ENCODE measurements around the gene GPER1.
"Not testable (repeated sequence)": the region's sequence is repeated elsewhere in the genome, so short reads cannot be mapped to it uniquely, and the experiment has no call there.

The GPER1 gene

DNA sequence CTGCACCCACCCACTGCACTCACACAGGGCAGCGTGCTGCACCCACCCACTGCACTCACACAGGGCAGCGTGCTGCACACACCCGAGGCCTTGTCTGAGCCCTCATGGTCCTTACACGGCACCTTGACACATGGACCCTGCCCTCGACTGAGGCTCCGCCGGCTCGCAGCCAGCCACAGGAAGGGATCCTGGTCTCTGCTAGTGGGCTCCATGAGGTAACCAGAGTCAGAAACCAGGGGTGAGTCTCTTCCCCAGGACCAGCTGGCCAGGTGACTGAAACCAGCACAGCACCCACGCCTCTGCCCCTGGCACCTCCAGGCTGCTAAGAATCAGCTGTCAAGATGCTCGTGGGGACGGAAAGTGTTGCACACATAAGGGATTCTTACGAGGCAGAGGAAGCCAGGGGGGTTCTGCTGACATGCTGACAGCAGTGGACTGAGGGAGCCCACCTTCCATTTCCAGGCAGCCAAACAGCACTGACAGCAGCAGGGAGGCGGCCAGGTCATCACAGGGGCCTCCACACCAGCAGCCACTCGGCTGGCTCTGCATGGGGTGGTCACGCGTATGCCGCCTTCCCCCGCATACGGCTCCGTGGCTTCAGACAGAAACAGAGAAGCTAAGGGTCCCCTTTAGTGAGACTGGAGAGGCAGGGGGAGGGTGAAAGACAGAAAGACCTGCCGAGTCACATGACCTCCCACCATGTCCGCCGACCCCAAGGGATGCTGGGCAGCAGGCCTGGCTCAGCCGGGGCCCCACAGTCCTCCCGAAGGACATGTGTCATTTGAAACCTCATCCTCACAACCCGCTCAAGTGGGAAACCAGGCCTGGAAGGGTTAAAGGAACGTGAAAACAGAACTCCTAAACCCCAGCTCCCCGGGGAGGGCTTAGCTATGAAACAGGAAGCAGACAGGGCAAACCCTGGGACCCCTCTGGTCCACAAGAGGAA is 34.2 kb downstream of the GPER1 start:
- no peak for DNase-seq

- no peak for DNase-seq
Observed at GRCh38 chr7:1122832-1123501, 35.1 kb downstream of the GPER1 start.

DNA sequence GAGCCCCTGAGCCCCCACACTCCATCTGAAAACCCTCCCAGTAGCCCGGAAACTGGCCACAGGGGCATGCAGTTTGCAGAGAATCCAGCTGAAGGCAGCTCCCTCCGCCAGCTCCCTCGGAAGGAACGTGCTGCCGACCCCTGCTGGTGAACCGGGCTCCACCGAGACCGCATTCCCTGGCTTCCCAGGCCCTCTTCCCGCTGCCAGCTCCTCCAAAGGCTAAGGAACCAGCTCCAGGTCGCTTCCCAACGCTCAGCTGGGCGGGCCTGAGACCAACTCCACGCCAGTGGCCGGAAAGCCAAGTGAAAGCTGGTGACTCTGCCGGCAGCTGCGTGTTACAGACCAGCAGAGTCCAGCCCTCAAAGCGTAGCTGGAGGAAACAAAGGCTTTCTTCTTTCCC is 35.8 kb downstream of the GPER1 start:
- DNase-seq, result no peak

DNA sequence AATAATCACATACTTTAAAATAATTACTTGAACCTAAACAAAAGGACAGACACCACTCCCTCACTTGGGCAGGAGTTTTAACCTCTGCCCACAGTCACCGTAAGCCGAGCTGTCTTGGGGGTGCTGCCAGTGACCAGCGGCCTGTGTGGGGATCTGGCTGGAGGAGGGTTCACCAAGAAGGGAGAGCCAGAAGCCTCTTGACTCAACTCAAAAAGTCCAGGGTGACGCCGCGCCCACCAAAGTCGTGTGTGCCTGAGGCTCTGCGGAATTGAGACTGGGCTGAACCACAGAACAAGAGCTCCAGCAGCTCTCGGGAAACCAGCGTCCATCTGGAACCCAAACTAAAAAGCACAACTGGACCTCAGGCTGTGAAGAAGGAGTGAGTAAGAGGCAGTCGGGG is 36.3 kb downstream of the GPER1 start:
- no peak for DNase-seq

DNA sequence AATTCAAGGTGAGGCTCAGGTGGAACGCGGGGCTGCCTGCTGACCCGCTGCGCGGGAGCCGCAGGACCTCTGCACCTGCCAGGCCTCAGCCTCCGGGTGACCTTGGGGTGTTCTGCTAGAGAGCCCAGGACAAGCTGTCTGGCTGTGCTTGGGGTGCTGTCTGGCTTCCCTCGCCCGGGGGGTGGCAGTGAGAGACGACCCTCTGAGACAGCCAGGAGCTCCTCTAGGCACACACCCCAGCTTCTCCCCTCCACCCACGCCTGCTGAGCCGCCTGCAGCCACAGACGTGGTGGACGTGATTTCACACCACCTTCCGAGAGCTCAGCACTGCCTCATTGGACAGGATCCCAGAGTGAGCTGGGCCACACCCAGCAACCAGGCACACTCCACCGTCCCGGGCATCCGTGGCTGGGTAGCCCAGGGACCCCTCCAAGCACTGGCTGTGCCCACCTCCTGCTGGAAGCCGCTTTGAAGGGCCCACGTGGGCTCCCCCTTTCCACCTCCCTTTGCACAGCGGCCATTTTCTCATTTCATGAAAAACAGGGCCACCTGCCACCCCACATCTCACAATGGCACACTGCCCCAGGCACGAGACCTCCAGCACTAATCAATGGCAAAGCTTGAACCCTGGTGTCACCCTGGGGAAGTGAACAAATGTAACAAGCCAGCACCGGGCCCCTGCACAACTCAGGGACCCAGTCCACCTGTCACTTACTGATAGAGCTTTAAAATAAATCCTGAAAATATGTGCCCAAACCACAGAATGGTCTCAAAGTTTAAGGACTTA is 37.1 kb downstream of the GPER1 start:
- no peak for DNase-seq

DNA sequence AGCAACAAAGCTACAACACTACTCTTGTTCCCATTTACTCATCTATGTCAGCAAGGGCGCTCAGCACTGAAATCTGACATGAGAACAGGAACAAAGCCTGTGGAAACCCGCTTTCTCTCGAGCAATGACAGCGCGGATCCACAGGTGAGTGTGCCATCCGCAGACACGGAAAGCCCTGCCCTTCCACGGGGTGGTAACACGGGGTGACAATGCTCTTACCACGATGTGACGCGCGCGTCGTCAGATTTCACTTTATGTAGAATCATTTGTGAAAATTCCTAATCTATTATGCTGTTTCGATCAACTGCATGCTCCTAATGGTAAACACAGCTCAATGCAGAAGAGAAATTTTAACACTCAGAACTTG is 37.7 kb downstream of the GPER1 start:
- no peak for DNase-seq

- DNase-seq, result no peak
Observed at GRCh38 chr7:1127001-1127400, 39.1 kb downstream of the GPER1 start.

DNA sequence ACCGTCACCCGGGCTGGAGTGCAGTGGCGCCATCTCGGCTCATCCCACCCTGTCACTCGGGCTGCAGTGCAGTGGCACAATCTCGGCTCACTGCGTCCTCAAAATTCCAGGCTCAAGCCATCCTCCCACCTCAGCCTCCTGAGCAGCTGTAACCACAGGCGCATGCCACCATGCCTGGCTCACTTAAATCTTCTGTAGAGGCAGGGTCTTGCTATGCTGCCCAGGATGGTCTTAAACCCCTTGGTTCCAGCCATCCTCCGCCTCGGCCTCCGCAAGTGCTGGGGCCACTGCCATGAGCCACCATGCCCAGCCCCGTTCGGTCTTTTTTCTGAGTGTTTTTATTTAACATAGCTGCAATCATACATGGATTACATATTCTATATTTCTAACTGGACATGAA is 41.5 kb downstream of the GPER1 start:
- no peak for DNase-seq

DNA sequence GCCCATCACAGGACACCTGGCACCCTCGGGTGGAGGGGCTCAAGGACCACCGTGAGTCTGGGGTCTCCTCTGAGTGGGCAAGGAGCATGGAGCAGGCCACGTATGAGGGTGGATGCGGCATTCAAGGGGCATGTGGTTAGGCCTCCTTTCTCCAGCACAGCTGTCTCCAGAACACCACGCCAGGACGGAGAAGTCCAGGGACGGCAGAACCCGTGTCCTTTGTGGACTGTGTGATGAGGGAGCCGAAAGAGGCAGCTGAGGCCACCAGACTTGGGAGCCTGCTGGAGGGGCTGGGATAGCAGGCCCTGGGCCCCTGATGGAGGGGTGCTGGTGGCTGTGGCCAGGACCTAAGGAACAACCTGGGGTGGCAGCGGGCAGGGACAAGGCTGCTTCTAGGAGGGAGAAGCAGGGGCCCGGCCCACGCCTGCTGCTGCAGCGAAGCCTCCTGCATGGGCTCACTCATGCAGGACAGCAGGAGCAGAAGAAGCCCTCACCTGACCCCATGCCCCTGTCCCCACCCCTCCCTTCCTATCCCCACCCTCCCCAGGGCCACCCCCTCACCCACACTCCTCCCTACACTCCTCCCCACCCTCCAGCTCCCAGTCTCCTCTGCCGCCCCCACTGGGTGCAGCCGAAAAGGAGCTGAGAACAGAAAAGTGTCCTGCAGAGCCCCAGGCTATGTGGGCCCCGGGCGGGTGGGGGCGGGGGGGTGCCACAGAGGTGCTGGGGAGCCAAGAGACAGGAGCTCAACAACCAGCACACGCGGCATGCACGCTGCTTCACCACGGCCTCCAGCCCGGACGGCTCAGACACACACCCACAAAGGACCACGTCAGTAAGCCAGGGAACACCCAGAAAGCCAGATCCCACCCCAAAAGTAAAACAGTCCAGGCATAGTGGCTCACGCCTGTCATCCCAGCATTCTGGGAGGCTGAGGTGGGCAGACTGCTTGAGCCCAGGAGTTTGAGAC is 42.4 kb downstream of the GPER1 start:
- no peak for DNase-seq

- DNase-seq, result no peak
Observed at GRCh38 chr7:1131471-1132265, 43.8 kb downstream of the GPER1 start.

DNA sequence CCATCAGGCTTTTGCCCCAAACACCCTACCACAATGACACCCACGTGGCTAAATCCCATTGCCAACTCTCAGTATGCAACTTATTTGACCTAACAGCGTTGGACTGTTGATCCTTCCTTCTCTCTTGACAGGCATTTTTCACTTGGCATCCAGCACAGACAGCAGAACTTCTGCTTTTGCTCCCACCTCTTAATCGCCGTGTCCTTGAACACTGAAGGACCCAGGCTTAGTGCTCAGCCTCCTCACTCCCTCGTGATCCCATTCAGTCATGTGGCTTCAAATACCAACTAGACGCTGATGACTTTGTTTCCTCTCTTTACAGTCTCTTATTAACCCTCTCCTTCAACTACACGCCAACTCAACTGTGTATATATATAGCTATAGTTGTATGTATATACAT is 47.0 kb downstream of the GPER1 start:
- DNase-seq, result no peak

DNA sequence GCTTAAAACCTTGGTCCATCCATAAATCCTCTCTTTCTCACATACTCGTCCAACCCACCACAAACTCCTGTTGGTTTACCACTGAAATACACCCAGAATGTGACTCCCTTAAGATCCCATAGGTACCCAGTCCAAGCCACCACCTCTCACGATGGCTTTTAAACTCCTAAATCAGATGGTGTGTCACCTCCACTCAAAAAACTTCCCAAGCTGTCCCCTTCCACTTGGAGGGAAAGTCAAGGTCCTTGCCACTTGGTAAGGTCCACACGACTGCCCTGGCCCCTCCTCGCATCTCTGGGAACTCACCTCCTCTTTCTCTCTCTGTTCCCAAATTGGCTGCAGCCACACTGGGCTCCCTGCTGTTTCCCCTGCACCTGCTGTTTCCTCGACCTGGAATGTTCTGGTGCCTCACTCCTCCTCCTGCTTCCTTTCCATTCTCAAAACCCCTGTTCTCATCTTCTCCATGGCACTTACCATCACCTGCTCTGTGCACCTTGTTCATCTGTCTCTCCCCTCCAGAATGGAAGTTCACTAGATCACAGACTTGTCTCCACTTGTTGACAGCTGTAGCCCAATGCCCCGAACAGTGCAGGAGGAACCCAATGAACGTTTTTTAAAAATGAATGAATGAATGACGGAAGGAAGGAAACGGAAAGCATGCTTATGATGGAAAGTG is 49.1 kb downstream of the GPER1 start:
- no peak for DNase-seq

GRCh38 chr7:1137517-1138167 is 49.7 kb downstream of the GPER1 start:
- no peak for DNase-seq

DNA sequence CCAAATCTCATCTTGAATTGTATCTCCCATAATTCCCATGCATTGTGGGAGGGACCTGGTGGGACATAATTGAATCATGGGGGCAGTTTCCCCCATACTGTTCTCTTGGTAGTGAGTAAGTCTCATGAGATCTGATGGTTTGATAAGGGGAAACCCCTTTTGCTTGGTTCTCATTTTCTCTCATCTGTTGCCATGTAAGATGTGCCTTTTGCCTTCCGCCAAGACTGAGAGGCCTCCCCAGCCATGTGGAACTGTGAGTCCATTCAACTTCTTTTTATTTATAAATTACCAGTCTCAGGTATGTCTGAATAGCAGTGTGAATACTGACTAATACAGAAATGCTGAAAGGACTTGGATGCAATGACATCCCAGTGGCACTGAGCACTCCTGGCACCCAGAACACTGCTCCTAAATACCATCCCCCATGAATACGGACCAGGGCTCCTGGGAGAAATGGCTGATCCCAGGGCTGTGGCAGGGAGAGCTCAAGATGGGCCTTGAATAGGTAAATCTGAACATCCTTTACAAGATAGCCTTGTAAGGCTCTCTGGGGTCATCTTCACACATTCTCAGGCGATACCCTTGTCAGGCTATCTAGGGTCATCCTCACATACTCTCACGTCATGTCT is 52.7 kb downstream of the GPER1 start:
- no peak for DNase-seq

GRCh38 chr7:1141651-1142050 is 53.7 kb downstream of the GPER1 start:
- DNase-seq, result no peak

DNA sequence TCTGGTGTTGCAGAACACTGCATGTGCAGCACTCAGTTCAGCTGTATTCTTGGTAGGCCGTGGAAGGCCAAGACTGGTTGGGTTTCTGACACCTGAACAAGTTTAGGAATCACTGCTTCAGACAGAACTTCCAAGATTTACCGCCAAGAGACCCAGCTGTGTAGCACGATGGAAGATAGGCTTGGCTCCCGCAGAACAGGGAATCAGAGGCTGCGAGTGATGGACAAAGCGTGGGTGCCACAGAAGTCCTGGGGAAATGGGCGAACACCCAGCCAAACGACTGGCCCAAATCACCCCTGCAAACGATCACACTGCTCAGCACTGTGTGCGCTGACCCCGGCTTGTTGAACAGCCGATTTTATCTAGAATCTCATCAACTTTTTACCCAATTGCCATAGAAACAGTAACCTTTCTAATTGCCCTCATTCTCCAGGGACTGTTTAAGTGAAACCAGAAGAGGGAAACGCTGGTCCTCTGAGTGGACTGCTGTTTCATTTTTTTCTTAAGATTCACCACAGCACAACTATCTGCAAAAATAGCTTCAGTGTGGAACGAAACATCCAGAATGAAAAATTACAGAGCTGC is 54.2 kb downstream of the GPER1 start:
- no peak for DNase-seq

DNA sequence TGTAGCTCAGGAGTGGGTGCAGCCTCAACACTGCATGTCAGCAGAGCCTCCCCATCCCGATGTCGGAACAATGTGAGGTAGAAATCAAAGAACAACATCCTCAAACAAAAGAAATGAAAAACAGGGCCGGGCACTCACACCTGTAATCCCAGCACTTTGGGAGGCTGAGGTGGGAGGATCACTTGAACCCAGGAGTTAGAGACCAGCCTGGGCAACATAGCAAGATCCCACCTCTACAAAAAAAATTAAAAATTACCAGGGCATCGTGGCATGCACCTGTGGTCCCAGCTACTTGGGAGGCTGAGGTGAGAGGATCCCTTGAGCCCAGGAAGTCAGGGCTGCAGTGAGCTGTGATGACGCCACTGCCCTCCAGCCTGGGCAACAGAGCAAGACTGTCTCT is 55.1 kb downstream of the GPER1 start:
- not testable (repeated sequence) for DNase-seq
